ENCODE measurements around the gene TMEM88.
A peak's percentile ranks its signal among the peaks of the same experiment; 100 is the strongest.

The TMEM88 gene

DNA sequence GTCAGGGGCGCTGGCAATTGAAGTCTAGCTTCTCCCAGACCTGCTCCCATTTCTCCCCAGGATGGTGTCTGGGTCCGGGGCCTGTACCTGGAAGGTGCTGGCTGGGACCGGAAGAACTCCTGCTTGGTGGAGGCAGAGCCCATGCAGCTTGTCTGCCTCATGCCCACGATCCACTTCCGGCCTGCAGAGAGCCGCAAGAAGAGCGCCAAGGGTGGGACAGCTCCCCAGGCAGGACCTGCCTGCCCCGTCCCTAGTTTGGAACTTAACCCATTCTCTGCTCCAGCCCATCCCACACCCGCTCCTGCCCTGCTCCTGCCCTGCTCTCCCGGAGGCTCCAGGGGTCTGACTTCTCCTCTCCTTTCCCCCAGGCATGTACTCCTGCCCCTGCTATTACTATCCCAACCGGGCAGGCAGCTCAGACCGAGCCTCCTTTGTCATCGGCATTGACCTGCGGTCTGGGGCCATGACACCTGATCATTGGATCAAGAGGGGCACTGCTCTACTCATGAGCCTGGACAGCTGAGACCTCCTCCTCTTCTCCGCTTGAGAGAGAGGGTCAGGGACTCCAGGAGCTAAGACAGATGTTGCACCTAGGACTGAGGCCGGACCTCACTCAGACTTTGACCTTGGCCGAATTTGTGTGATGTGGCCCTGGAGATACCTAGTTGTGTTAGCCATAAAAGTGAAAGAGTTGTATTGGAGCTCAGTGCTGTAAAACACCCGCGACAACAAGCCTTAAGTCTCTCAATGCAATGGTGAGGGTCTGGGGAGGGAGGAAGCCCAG lies 21.7 kb upstream of the TMEM88 start:
- DNase-seq: no peak

DNA sequence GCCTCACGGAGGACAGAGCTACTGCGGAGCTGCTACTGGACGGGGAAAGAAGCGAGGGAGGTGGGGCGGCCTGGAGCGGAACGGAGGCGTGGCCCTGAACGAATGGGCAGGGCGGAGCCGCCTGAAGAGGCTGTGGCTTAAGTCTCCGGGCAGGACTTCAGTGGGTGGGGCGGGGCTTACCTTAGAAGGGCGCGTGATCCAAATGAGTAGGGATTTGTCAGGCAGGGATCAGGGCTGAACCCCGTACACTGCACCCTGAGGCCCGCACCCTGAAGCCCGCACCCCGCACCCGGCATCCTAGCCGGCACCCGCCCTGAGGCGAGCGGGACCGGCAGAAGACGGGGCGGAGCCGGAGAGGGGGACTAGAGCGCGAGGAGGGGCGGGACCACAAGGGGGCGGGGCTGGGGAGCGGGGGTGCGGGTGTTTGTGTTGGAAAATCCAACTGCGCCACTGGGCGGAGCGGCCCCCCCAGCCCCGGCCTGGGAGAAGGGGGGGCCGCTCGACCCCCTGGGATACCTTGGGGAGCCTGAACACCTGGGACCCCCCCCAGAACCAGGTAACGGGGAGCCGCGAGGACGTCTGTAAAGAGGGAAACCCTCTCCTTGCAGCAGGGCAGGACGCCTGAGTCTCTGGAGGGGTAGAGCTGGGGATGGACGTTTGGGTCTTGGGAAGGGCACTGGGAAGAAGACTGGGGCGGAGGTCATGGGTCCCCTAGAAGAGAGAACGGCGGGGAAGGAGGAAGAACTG lies 20.9 kb upstream of the TMEM88 start, which contains the start of gene KDM6B:
Gene KDM6B, plus strand, starts transcription at position 423 of the 747 bp plus-strand sequence. CDS start 11,338 bp downstream, outside the sequence.
- DNase-seq: no peak

DNA sequence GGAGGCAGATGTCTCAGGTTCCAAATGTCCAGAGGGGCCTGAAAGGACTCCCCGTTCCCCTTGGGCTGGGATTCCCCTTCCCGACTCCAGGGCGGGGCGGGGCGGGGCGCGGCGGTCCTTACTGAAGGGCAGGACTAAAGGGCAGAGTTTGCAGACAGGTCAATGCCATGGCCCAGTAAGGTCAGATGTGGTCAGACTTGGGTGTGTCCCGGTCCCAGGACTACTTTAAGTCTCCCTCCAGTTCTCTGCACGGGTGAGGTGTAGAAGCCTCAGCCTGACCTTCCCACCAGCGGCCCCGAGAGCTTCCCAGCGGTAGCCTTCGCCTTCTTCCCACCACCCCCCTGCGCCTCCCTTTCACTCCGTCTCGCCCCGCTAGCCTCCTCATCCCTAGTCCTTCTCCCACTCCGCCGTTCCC lies 20.3 kb upstream of the TMEM88 start:
- no peak for DNase-seq

DNA sequence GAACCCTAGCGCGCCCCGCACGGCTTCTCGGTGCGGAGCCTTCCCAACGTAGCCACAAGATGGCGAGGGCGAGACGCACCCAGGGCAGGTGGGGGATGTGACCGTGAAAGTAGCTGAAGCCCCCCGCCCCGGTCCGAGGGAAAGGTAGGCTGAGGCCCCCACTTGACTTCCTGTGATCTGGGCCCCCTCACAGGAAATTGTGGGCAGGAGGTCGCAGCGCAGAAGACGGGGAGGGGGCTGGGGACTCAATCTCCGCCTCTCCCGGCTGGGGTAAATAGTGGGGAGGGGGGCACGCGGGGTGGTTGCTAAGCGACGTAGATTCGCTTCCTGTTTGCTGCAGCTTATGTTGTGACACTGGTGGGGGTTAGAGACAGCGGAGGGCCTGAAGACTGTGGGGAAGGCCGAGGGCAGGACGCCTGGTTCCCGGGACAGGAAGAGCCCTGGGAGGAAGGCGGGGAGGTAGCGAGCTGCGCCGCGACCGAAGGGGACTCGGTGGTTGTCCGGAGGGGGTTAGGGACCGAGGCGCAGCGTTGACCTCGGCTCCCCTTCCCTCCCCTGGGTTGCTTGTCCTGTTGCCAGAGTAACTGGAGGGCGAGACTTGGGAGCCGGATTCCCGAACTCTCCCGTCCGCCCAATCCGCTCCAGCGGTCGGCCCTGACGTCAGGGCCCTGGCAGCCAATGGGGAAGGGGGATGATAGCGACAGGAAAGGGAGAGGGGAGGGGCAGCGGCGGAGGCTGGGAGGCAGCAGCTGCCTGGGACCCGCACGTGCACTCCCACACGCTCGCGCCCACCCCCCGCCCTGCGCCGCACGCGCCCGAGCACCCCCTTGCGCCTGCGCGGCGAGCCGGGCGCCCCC lies 19.7 kb upstream of the TMEM88 start:
- peak; percentile 72 for DNase-seq

DNA sequence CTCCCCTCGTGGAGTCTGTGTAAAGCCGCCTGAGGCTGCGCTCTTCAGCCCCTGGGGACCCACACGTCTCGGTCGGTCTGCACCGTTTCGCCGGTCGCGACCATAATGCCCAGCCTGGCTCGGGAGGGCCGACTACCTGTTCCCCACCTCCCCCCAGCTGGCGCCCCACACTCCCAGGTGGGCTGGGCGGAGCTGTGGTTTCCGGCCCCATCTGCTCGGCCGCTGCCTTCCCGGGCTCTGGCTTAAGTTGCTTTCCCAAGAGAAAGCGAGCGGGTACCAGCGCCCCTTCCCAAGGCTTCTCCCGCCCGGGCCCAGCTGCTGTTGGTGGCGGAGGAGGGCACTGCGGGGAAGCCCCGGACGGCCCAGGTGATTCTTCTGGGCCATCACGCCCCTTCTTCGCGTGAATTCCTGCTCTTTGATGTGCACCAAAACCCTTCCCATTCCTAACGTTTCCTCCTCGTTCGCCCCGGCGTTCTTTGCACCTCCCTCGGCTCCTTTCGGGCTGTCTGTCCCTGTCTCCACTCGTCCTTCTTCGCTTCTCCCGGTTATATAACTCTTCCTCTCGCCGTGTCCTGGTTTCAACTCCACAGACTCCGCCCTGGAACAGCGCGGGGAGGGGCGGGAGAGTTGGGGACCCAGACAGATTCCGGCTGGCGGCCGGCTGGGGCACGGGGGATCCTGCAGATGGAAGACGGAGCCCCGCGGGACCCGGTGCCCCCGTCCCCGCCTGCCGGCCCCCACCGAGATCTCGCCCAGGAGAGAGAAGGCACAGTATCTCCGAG lies 18.9 kb upstream of the TMEM88 start:
- DNase-seq: no peak

DNA sequence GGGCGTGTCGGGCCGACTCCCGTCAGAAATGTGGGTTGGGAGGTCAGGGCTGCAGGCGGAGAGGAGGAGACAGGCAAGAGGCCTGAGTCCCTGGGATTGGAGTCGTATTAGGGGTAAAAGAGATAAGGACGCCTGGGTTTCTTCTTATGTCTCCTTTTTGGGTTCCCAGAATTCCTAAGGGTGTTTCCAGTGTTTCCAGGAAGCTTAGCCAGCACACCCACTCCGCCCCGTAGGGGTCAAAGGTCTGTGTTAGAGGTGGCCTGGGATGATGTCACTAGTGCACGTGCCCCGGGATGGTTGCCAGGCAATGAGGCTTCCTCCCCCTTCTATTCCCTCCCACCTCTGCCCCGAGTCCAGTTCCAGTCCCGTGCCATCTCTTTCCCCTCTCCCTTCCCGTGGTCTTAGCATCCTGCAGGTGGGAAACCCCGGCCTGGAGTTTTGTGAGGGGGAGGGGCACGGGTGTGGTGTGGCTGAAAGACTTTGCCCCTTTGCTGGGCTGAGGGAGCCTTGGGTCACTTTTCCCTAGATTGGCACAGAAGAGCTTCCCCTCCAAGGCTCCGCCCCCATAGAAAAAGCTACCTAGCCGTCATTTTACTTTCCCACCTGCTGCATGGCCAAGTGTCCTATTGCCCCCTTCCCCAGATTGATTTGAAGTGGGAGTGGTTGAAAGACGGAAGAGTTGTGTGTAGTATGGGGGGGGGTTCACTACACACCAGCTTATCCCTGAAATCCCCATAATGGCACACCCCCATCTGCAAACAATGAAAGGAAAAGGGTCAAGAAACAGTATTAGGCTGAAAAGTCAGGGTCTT lies 18.1 kb upstream of the TMEM88 start:
- DNase-seq: peak; percentile 75

DNA sequence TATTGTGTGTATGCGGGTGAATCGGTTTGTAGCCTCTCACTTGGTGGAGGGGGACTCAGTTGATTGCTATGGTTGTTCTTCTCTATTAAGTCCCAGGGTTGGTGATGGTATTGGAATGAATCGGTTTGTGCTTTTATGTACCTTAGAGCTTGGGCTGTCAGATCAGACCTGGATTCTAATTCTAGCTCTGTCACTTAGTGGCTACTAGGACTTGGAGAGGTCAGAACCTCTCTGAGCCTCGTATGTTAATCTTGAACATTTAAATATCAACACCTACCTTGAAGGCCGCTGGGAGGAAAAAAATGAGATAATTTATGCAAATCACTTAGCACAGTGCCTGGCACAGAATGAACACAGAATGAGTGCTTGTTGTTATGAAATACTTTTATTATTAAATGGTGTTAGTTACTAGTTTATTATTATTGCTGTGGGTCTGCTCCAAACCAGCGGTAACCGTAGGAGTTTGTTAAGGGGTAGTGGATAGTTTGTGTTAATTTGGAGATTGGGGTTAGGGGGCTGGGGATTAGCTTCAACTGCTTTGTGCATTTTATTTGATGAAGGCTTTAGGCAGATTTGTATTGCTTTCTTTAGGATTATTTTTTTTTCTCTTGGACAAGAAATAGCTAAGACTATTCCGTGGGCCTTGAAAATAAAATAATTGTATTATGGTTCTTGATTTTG lies 17.3 kb upstream of the TMEM88 start:
- no peak for DNase-seq

DNA sequence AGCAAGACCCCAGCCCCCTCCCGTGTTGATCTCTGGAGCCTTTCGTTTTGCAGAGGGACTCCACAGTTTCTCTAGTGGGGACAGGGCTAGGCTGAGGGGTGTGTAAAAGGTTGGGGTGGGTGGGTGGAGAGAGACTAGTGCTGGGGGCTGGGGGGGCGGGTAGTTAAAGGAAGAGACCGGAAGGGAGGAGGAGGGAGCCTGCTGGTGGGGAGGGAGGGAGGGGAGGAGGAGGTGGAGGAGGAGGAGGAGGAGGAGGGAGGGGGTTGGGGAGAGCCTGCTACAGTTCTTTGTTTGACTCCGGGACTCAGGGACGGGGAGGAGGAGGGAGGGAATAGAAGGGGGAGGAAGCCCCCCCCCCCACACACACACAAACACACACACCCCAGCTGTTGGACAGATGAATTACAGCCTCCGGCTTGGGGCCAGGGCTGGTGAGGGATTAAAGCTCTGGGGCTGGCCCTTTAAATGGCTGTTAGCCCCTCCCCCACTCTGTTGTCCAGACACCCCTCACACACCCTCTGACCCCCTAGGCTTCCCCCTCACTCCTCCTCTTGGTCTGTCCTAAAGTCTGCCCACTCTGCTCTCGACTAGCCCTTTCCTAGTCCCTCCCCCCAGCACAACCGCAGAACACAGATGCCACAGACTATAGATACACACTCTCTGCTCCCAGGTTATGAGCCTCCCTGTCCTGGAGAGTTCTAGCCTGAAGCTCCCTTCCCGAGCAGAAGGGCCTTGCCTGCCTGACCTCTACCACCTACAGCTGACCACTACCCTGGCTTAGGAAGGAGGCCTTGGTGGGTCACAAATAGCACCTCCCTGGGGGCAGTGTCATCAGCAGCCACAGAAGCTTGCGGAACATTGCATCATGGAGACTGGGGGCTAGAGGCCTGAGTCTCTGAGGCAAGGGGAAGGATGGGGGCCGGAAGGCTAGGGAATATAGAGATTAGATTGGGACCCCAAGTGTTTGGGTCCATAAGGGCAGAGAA lies 16.5 kb upstream of the TMEM88 start:
- DNase-seq: no peak

DNA sequence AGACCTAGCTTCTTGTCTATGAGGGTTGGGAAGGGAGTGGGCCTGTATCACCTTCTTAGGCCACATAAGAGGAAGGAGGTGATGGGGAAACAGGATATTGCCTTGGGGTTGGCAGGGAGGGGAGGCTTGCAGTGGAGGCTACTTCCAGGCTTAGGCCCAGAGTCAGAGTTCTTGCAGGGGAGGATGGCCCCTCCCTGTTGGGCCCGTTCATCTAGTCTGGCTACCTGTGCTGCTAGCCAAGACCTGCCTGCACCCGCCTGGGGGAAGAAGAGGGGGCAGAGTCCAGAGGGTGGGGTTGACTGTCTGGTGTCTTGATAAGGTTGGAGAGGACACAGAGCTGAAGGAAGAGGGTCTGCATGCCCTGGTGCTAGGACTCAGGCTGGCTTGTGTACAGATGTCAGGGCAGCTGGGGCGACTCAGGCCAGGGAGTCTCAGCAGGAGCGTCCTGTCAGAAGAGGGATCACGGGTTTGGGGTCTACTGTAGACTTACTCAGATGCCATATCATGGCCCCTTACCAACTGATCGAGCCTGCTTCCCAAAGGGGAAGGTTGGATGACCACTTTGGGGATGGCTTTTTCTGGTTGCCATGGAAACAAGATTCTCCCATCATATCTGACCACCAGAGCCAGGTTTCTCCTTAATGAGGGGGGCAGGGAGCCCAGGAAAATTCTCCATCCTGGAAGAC lies 15.5 kb upstream of the TMEM88 start:
- no peak for DNase-seq

DNA sequence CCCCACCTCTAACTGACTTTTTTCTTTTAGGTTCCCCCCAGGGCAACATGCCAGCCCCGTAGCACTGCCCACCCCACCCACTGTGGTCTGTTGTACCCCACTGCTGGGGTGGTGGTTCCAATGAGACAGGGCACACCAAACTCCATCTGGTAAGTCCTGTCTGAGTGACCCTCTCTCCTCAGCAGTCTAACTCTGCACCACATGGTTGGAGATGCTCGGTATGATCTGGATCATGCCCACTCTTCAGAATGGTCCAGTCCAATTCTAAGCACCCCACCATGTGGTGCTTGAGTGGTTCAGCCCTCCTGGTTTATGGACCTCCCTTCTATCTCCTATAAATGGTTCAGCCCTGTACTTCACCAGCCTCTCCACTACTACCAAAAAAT lies 15.0 kb upstream of the TMEM88 start:
- no peak for DNase-seq

DNA sequence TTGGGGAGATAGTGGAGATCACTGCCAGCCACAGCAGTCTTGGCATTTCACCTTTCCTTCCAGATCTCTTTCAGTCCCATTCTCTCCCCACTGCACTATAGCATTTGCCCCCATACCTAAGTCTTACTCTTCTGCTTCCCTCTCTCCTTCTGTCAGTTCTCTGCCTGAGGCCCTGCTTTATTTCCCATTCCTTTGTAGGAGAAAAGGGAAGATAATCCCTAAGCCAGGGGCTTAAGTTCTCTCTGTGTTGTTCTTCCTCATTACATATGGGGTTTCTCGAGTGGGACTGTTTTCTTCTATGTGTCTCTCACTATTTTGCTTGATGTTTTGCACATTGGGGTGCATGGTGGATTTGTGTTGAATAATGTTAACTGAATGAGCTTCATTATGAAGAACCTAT lies 14.4 kb upstream of the TMEM88 start:
- no peak for DNase-seq

DNA sequence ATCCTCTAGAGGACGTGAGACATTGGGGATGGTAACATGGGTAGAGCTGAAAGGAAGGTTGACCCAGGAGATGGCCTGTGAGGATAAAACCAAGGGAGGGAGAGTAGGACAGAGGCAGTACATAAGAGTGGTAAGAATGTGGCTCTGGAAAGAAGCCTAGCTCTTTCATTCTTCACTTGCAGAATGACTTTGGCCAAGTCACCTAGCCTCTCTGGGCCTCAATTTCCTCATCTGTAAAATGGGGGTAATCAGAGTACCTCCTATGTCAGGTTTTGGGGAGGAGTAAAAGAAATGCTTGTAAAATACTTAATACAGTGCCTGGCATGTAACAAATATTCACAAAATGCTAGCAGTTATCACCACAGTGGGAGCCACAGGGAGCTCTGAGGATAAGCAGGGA lies 14.0 kb upstream of the TMEM88 start:
- no peak for DNase-seq

DNA sequence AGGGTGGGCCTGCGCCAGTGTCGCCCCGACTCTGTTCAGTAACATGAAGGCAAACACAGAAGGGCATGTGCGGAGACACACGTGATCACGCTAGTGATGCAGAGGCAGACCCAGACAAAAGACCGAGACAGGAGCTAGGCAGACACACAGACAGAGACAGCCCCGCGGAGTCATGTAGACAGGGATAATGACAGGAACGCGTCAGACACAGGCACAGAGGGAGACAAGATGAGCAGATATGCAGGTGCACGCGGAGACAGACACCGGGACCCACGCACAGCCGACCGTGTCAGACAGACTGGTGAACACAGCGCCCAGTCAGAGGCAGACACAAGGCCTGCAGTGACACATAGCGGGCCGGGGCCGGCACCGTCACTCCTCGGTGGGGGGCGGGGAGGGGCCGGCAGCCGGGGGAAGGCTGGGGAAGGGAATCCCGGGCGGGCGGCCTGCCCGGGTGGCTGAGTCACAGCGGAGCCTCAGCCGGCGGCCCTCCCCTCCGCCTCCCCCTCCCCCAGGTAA lies 13.4 kb upstream of the TMEM88 start:
- DNase-seq: no peak

DNA sequence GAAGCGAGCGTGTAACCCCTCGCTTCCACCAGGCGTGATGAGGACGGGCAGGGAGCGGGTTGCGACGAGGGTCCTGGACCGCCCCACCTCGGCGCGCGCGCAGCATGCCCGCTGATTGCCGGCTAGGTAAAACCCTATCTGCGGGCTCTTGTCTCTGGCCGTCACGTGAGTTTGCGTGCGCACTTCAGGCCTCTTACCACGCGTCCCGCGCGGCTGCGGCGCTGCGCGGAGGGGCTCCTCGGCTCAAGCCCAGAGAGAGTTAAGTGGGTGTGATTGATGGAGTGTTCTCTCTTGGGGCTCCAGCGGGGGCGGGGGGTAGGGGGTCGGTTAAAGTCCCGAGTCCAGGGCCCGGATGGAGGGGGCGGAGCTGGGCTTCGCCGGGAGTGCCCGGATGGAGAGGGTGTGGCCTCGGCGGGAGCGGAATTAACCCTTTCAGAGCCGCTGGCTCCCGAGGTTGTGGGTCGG lies 12.9 kb upstream of the TMEM88 start:
- DNase-seq: peak; percentile 52

DNA sequence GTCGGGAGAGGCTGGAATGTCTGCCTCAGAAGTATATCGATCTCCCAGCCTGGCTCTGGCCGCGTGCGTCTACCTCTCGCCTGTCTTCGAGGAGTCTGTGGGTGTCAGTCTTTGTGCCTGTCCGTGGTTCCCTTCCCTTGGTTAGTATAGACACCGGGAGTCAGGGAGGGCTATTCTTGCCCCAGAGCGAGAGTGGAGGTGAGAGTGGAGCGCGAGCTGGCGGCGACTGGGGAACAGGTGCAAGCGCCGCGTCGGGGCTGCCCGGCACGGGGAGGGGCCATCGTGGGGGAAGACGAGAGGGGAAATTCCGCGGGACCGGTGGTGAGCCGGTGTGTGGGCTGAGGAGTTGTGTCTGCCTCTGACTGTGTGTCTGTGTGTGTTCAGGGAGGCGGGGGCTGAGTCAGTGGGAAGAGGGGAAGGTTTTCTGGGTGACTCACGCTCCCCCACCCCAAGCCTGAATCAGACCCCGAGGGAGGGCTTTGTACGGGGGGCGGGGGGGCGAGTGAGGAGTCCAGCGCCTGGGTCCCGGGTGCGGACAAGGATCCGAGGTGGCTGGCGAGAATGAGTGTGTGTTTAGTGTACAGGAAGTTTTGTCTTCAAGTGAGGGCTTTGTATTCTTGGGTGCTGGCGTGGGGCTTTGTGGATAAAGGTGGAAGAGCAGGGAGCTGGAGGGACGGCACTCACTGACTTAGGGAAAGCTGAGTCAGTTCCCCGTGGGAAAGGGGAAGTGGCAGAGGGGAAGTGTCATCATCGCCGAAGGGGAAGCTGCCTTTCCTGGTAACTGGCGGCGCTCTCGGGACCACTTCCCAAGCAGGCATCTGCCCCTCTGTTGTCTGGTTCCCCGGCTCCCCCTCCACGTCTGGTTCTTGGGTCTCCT lies 12.2 kb upstream of the TMEM88 start:
- no peak for DNase-seq

DNA sequence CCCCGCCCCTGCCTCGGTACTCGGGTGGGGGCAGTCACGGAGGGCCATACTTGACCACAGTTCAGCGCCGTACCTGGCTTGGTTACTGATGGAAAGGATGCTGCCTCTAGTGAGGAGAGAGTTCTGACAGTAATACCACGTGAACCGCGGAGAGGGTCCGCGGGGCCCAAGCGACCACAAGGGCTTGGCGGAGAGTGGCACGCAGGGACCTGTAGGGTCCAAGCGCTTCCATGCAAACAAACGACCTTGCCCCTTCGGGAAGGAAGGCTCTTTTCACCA lies 11.7 kb upstream of the TMEM88 start:
- DNase-seq: no peak

DNA sequence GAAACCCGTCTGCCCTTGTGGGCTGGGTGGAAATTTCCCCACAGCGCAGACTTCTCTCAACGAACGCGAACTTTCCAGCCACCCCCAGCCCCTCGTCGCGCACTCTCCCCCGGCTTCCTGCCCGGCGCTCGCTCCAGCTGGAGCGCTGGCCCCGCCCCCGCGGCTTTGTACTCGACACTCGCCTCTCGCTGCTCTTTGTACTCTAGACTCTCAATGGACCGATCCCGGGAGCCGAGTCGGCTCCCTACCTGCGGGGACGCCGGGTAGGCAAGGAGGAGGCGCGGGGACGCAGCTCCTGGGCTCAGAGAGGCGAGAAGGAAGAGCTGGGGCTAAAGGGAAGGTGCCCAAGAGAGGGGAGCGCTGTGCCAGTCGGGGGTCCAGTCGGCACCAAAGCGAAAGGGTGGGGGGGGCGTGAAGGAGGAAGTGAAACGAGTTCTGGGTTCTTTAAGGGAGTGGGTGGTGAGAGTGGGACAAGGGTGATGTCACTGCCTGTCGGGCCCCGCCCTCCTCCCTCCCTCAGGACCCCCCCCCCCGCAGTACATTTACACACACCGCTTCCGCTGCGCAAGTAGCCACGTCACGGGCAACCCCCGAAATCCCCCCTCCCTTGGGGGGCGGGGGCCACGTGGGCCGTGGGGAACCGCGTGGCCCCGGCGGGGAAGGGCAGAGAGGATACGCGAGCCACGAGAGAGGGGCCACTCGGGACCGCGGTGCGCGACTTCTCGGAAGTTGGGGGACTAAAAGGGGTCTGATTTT lies 11.2 kb upstream of the TMEM88 start:
- DNase-seq: no peak
